Right lobe of liver (tissue), 6 donors: ENCODE measurements around the gene FARS2. TPM values are rescaled to one million over a fixed set of nuclear protein-coding genes. Genes with fewer than 3 reads are reported as not detected.

ENCODE experiments used
- ATAC-seq, 4 donors: fragments of 200-7000 bp; cut with Tn5 transposase; one replicate each; pipeline ENCODE4 v1.9.1; 2020; ENCODE audit warnings: mild to moderate bottlenecking in 4 of 4, moderate library complexity in 4 of 4
- DNase-seq, 3 donors: peaks; one replicate each; pipeline ENCODE4 v3.0.0-alpha.2; 2020
- H3K27ac ChIP-seq, 3 donors: fragments of 200-600 bp; one replicate each; pipeline ENCODE4 v1.8.0; 2022
- H3K27me3 ChIP-seq, 2 donors: fragments of 200-600 bp; one replicate each; pipeline ENCODE4 v1.8.0; 2022
- H3K36me3 ChIP-seq, 4 donors: fragments of 200-600 bp; sonication (generic) in 1 of 4; one replicate each; pipeline versions ENCODE4 v1.5.1 to v1.8.0; 2017 to 2022; ENCODE audit warnings: control low read depth in 1 of 4
- H3K4me1 ChIP-seq, 4 donors: fragments of 200-600 bp; sonication (generic) in 1 of 4; one replicate each; pipeline versions ENCODE4 v1.5.1 to v1.8.0; 2017 to 2022; ENCODE audit warnings: control low read depth in 1 of 4
- H3K4me3 ChIP-seq, 3 donors: fragments of 200-600 bp; one replicate each; pipeline ENCODE4 v1.8.0; 2022
- H3K9me3 ChIP-seq, 4 donors: fragments of 200-600 bp; sonication (generic) in 1 of 4; one replicate each; pipeline versions ENCODE4 v1.5.1 to v1.8.0; 2017 to 2022; ENCODE audit warnings: control low read depth in 1 of 4
- POLR2A ChIP-seq: fragments of 450-650 bp; IDR thresholded peaks from one replicate; pipeline ENCODE4 v1.6.1; 2017; ENCODE audit warnings: antibody characterized with exemption, mild to moderate bottlenecking
- WGBS: methylation state at CpG from one replicate; pipeline ENCODE4 v1.1.6; 2018; ENCODE audit warnings: low coverage, low lambda C conversion rate; ENCODE audit not compliant: insufficient coverage; ENCODE audit errors: missing lambda C conversion rate; 5-methylcytosine and 5-hydroxymethylcytosine counted together
- intact Hi-C, 2 donors: fragments of 100-400 bp; cut with DNase I; formaldehyde crosslinking; loops; one replicate each; pipeline versions ENCODE4 v1.11.2 to v1.14.1; 2022
- total RNA-seq, 6 experiments: library from RNA; depleted of rRNA in 2 of 6; stranded (reverse); fragments of >200 nt in 2 of 6; fragmentation: NEBNext Ultra II Directional in 3 of 6; extraction: Animal tissue kit (Norgen Biotek cat#: 25700) in 3 of 6; gene quantifications; one replicate each; pipeline versions ENCODE4 v1.1.0 to v1.2.4, GENCODE V29; 2016 to 2023
- TF ChIP-seq, protein P1 (sequence below), 4 donors: fragments of 200-600 bp in 3 of 4; fragments of 450-650 bp in 1 of 4; IDR thresholded peaks; one replicate each; pipeline versions ENCODE4 v1.5.1 to v1.8.0; 2016 to 2022; ENCODE audit warnings: antibody characterized with exemption in 4 of 4, mild to moderate bottlenecking in 2 of 4
- donor health status: DM: no; HTN: yes; CAD: no.
- donor health status: DM: no; HTN: no; CAD: no.
- donor health status: DM: no; HTN: no; CAD: no.
- donor health status: DM: no; HTN: yes; CAD: no.
- donor health status: DM: no; HTN: yes; CAD: no.

Gene FARS2
- total RNA-seq, 6 experiments from 2014 or later = 7.2 to 12.9 (median 11.7) TPM

GRCh38 chr6:5813625-5814027, 552.3 kb downstream of the FARS2 start:
- ATAC-seq (no peak), DNase-seq (no peak)
- H3K27ac ChIP-seq = no peak overlapping the region
- H3K4me1 ChIP-seq = no peaks in the 10 kb centered on the region
- TF ChIP-seq, protein P1, sequence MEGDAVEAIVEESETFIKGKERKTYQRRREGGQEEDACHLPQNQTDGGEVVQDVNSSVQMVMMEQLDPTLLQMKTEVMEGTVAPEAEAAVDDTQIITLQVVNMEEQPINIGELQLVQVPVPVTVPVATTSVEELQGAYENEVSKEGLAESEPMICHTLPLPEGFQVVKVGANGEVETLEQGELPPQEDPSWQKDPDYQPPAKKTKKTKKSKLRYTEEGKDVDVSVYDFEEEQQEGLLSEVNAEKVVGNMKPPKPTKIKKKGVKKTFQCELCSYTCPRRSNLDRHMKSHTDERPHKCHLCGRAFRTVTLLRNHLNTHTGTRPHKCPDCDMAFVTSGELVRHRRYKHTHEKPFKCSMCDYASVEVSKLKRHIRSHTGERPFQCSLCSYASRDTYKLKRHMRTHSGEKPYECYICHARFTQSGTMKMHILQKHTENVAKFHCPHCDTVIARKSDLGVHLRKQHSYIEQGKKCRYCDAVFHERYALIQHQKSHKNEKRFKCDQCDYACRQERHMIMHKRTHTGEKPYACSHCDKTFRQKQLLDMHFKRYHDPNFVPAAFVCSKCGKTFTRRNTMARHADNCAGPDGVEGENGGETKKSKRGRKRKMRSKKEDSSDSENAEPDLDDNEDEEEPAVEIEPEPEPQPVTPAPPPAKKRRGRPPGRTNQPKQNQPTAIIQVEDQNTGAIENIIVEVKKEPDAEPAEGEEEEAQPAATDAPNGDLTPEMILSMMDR (IDR thresholded peaks at IDR 0.05) = no peak
- no peak for TF ChIP-seq POLR2A
- no peaks in the 10 kb centered on the region for H3K9me3 ChIP-seq
- intact Hi-C loops = no loop called here
- no peak overlapping the region for H3K4me3 ChIP-seq
- H3K36me3 ChIP-seq = no peaks in the 10 kb centered on the region
- WGBS = 67% methylated on average over 3 of the region's 3 CpGs
- no peaks in the 10 kb centered on the region for H3K27me3 ChIP-seq

DNA sequence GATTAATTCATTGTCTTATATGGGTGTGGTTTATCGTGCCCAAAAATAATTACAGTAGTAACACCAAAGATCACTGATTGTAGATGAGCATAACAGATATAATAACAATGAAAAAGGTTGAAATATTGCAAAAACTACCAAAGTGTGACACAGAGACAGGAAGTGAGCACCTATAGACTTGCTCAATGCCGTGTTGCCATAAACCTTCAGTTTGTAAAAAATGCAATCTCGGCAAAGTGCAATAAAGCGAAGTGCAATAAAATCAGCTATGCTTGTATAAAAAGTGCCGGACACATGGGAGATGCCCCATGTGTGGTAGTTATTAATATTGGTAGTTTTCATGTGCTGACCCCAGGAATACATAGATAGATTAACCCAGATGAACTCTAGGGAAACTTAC, 552.8 kb downstream of the FARS2 start:
- no peaks in the 10 kb centered on the region for H3K36me3 ChIP-seq
- no peak for ATAC-seq
- intact Hi-C loops = no loop called here
- 74% methylated on average over 5 of the region's 5 CpGs for WGBS
- H3K27ac ChIP-seq = no peak overlapping the region
- no peaks in the 10 kb centered on the region for H3K9me3 ChIP-seq
- TF ChIP-seq, protein P1 (IDR thresholded peaks at IDR 0.05) = no peak
- no peak for TF ChIP-seq POLR2A
- no peaks in the 10 kb centered on the region for H3K27me3 ChIP-seq
- no peak for DNase-seq
- H3K4me1 ChIP-seq = no peaks in the 10 kb centered on the region
- H3K4me3 ChIP-seq = no peak overlapping the region

GRCh38 chr6:5814901-5815300, 553.6 kb downstream of the FARS2 start:
- H3K4me1 ChIP-seq = no peaks in the 10 kb centered on the region
- intact Hi-C loops = no loop called here
- no peak for TF ChIP-seq POLR2A
- TF ChIP-seq, protein P1 (IDR thresholded peaks at IDR 0.05) = no peak
- no peak overlapping the region for H3K27ac ChIP-seq
- no peak for ATAC-seq
- H3K9me3 ChIP-seq = no peaks in the 10 kb centered on the region
- no peaks in the 10 kb centered on the region for H3K36me3 ChIP-seq
- 70% methylated on average over 5 of the region's 9 CpGs for WGBS
- DNase-seq = no peak
- no peaks in the 10 kb centered on the region for H3K27me3 ChIP-seq
- H3K4me3 ChIP-seq = no peak overlapping the region

DNA sequence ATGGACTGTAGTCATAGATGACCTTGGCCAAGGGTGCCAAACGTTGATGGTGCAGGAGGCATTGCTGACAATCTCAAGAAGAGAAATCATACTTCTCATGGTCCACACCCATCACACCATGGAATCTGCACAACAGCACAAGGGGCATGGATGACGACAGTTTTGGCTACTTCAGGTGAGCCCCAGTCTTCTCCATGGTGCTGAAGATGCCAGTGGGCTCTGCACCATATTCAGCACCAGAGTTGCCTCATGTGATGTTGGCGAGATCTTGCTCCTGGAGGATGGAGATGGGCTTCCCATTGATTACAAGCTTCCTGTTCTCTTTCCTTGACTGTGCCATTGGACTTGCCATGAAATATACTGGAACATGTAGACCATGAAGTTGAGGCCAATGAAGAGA, 556.6 kb downstream of the FARS2 start:
- no peaks in the 10 kb centered on the region for H3K27me3 ChIP-seq
- no peaks in the 10 kb centered on the region for H3K4me1 ChIP-seq
- ATAC-seq = no peak
- no peak overlapping the region for H3K27ac ChIP-seq
- H3K36me3 ChIP-seq = no peaks in the 10 kb centered on the region
- H3K4me3 ChIP-seq = no peak overlapping the region
- no peaks in the 10 kb centered on the region for H3K9me3 ChIP-seq
- intact Hi-C loops = no loop called here
- DNase-seq = no peak
- 17% methylated on average over 1 of the region's 3 CpGs for WGBS
- TF ChIP-seq, protein P1 (IDR thresholded peaks at IDR 0.05) = no peak
- TF ChIP-seq POLR2A = no peak

DNA sequence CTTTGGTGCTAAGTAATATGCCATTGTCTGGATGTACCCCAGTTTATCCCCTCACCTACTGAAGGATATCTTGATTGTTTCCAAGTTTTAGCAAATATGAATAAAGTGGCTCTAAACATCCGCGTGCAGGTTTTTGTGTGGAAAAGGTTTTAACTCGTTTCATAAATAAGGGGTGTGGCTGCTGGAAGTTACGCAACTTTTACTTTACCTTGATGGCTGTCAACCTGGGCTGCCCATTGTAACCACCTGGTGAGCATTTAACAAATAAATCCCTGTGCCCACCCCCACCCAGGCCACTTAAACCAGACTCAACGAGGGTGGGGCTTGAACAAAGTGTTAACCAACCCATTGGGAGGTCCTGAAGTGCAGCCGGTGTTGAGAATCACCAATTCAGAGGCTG, 557.6 kb downstream of the FARS2 start:
- no peak for DNase-seq
- no peaks in the 10 kb centered on the region for H3K4me1 ChIP-seq
- no peak for ATAC-seq
- 53% methylated on average over 6 of the region's 6 CpGs for WGBS
- H3K9me3 ChIP-seq = no peaks in the 10 kb centered on the region
- no peaks in the 10 kb centered on the region for H3K27me3 ChIP-seq
- no peak overlapping the region for H3K27ac ChIP-seq
- TF ChIP-seq, protein P1 (IDR thresholded peaks at IDR 0.05) = no peak
- no peak for TF ChIP-seq POLR2A
- no peaks in the 10 kb centered on the region for H3K36me3 ChIP-seq
- H3K4me3 ChIP-seq = no peak overlapping the region
- intact Hi-C loops = no loop called here
